Panc1 (cell line): ENCODE data around the gene IRX4. TPM values are rescaled to one million over a fixed set of nuclear protein-coding genes. Genes with fewer than 3 reads are reported as not detected.

Experiments
- ATAC-seq: fragments of 200-7000 bp; cut with Tn5 transposase; 2 replicates; pipeline ENCODE4 v1.9.1; 2020; ENCODE audit warnings: mild to moderate bottlenecking, moderate library complexity
- BruUV-seq: library from RNA; stranded (reverse); fragments of 400-500 nt; replicated peaks from 2 replicates; lab custom pipeline; 2021; lab: Mats Ljungman, UMichigan
- CTCF ChIA-PET: fragments of 300-600 bp; sonication (Branson Sonifier 250); formaldehyde crosslinking; loops from one replicate; lab custom pipeline; 2022; ENCODE audit warnings: antibody characterized with exemption; lab: Charles Lee
- POLR2A ChIA-PET: fragments of 300-600 bp; sonication (Branson Sonifier 250); formaldehyde crosslinking; loops from one replicate; lab custom pipeline; 2022; ENCODE audit warnings: antibody characterized with exemption; lab: Charles Lee
- DNase-seq: peaks from one replicate; pipeline ENCODE4 v3.0.0-alpha.2; 2010; ENCODE audit warnings: low read depth, low spot score
- H3K27ac ChIP-seq: 2 replicates; pipeline ENCODE4 v1.5.1; 2011; ENCODE audit warnings: mild to moderate bottlenecking, low read length, inconsistent platforms
- H3K27me3 ChIP-seq: fragments of 200-500 bp; sonication (Bioruptor generic); 2 replicates; pipeline ENCODE4 v1.6.0; 2014; ENCODE audit warnings: low read length, inconsistent platforms; ENCODE audit not compliant: control insufficient read depth, insufficient read depth
- H3K36me3 ChIP-seq: fragments of 200-500 bp; sonication (Bioruptor generic); 2 replicates; pipeline ENCODE4 v1.5.1; 2014; ENCODE audit warnings: inconsistent platforms, mild to moderate bottlenecking, low read length, moderate library complexity; ENCODE audit not compliant: control insufficient read depth, insufficient read depth
- H3K4me1 ChIP-seq: 2 replicates; pipeline ENCODE4 v1.5.1; 2011; ENCODE audit warnings: inconsistent platforms, mild to moderate bottlenecking, low read length, moderate library complexity; ENCODE audit not compliant: control insufficient read depth, insufficient read depth
- H3K4me3 ChIP-seq, 2 experiments: 2 replicates each; pipeline ENCODE4 v1.5.1; 2011 to 2012; ENCODE audit warnings: low read depth in 2 of 2, low read length in 2 of 2, mild to moderate bottlenecking in 2 of 2, inconsistent platforms in 1 of 2, moderate library complexity in 1 of 2
- H3K9me3 ChIP-seq: fragments of 200-500 bp; sonication (Bioruptor generic); 2 replicates; pipeline ENCODE4 v1.5.1; 2014; ENCODE audit warnings: low read depth, mild to moderate bottlenecking, inconsistent platforms, low read length, moderate library complexity; ENCODE audit not compliant: control insufficient read depth, insufficient read depth
- CTCF ChIP-seq: fragments of 450-650 bp; IDR thresholded peaks from 2 replicates; pipeline ENCODE4 v1.5.1; 2017; ENCODE audit warnings: mild to moderate bottlenecking
- POLR2AphosphoS5 ChIP-seq: IDR thresholded peaks from 2 replicates; pipeline ENCODE4 v1.6.1; 2012; ENCODE audit warnings: mild to moderate bottlenecking, low read depth, low read length, moderate library complexity
- REST ChIP-seq, 2 experiments: IDR thresholded peaks; 2 replicates each; pipeline ENCODE4 v1.6.1; 2011 to 2012; ENCODE audit warnings: low read depth in 2 of 2, control low read depth in 1 of 2, low read length in 1 of 2, mild to moderate bottlenecking in 1 of 2, moderate library complexity in 1 of 2; ENCODE audit not compliant: insufficient read depth in 1 of 2
- SIN3A ChIP-seq: IDR thresholded peaks from 2 replicates; pipeline ENCODE4 v1.6.1; 2012; ENCODE audit warnings: low read depth, mild to moderate bottlenecking, low read length, moderate library complexity, borderline replicate concordance; ENCODE audit not compliant: insufficient read depth
- TCF7L2 ChIP-seq: IDR thresholded peaks from 2 replicates; pipeline ENCODE4 v1.6.1; 2011; ENCODE audit warnings: mild to moderate bottlenecking, low read depth, low read length, inconsistent platforms
- in situ Hi-C: cut with HindIII; loops from 2 replicates; pipeline ENCODE4 v1.10.0; 2016; ENCODE audit warnings: low sequenced_read_pairs, low pct_unique_long_range_greater_than_20kb
- intact Hi-C: fragments of 100-400 bp; cut with micrococcal nuclease; formaldehyde crosslinking; loops from one replicate; pipeline ENCODE4 v1.10.0; 2022; ENCODE audit not compliant: unreplicated experiment
- total RNA-seq: library from RNA; stranded (reverse); gene quantifications from one replicate; pipeline ENCODE4 v1.2.1, GENCODE V29; 2021; ENCODE audit not compliant: unreplicated experiment

The IRX4 gene
- total RNA-seq, 1 experiment from 2014 or later: 0.18 TPM

GRCh38 chr5:1830571-1831228 is 52.0 kb downstream of the IRX4 start:
- ATAC-seq: no peak
- no peaks in the 10 kb centered on the region for H3K4me1 ChIP-seq
- in situ Hi-C loops (no loop called here), intact Hi-C loops (no loop called here)
- no peak overlapping the region for H3K27ac ChIP-seq
- H3K36me3 ChIP-seq: no peaks in the 10 kb centered on the region
- ChIA-PET CTCF (no interaction called here), POLR2A (no interaction called here)
- H3K4me3 ChIP-seq: no peak overlapping the region
- no peak for DNase-seq
- H3K27me3 ChIP-seq: no peaks in the 10 kb centered on the region
- no peaks in the 10 kb centered on the region for H3K9me3 ChIP-seq
- no TSS peak for BruUV-seq
- no peak for TF ChIP-seq TCF7L2
- TF ChIP-seq REST (IDR thresholded peaks at IDR 0.05; ENCODE audit: insufficient read depth in 1 of 2, low read depth in 2 of 2, low read length in 1 of 2): no peak
- no peak for TF ChIP-seq CTCF
- no peak for TF ChIP-seq SIN3A
- TF ChIP-seq POLR2AphosphoS5: no peak

- no peak for TF ChIP-seq REST (IDR thresholded peaks at IDR 0.05; ENCODE audit: insufficient read depth in 1 of 2, low read depth in 2 of 2, low read length in 1 of 2)
- no peak for TF ChIP-seq TCF7L2
- no peak for TF ChIP-seq SIN3A
- TF ChIP-seq CTCF: no peak
- TF ChIP-seq POLR2AphosphoS5: no peak
- H3K9me3 ChIP-seq: no peaks in the 10 kb centered on the region
- intact Hi-C loops (no loop called here), in situ Hi-C loops (no loop called here)
- POLR2A ChIA-PET: no interaction called here
- BruUV-seq: no TSS peak
- CTCF ChIA-PET: no interaction called here
- no peaks in the 10 kb centered on the region for H3K36me3 ChIP-seq
- H3K4me3 ChIP-seq: no peak overlapping the region
- no peaks in the 10 kb centered on the region for H3K27me3 ChIP-seq
- DNase-seq: no peak
- H3K27ac ChIP-seq: no peak overlapping the region
- ATAC-seq: peak; percentile 19; the same call in 1 of the 2 replicates
- H3K4me1 ChIP-seq: no peaks in the 10 kb centered on the region
Measured at GRCh38 chr5:1827886-1828397, 54.8 kb downstream of the IRX4 start.
